GM18870 (cell line): ENCODE data around the gene SLC25A12.

Experiments used
- ATAC-seq: cut with Tn5 transposase; IDR thresholded peaks from one replicate; pipeline ENCODE4 v1.9.1; 2021; ENCODE audit warnings: moderate library complexity; ENCODE audit not compliant: unreplicated experiment

Gene SLC25A12

GRCh38 chr2:171889333-171889732, 4.7 kb downstream of the SLC25A12 start:
- no peak for ATAC-seq

DNA sequence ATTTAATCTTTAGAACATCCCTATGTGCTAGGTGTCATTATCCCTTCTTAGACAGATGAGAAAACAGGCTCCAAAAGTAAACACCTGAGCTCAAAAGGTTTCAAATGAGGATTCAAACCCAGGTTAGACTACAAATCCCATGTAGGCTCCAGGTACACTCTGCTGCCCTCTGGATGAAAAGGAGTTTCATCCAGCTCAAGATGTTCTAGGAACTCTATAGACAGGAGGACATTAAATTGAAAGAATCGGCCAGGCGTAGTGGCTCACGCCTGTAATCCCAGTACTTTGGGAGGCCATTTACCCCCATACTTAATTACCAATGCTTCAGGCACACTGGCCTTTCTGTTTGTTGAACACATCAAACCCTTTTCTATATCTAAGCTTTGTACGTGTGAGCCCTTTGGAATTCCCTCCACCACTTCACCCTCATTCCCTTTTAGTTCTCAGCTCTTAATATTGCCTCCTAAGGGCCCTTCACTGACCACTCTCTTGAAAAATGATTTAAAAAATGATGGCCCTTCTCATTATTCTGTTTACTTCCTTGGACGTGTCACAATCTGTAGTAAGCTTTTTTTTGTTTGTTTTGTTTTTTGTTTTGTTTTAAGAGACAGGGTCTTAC, 10.7 kb downstream of the SLC25A12 start:
- ATAC-seq = no peak

DNA sequence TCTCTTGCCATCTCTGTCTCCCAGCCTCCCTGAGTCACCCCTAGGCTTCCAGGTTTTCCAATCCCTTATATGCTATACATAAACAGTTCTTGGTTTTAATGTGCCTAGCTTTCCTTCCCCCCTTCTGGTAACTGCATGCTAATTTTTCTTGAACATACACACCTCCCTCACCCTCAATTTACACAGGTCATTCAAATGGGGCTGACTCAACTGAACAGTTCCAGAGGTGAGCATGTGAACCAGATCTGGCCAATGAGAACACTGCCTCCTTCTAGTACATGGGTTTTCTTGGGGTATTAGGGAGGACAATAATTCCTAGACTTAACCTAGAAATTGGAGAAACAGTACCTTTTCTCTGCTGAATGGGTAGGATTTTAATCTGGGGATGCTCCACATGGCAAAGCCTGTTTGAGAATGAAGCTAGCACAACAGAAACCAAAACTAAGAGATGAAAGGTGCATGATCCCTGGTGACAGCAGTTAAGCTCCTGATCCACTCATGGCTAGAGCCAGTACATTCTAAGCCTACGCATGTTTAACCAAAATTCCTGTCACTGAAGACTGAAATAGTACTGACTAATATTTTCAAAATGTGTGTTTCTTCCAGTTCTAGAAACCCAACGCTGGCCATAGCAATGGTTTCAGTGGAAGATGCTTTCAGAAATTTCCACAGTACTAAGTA, 11.8 kb downstream of the SLC25A12 start:
- ATAC-seq = no peak

DNA sequence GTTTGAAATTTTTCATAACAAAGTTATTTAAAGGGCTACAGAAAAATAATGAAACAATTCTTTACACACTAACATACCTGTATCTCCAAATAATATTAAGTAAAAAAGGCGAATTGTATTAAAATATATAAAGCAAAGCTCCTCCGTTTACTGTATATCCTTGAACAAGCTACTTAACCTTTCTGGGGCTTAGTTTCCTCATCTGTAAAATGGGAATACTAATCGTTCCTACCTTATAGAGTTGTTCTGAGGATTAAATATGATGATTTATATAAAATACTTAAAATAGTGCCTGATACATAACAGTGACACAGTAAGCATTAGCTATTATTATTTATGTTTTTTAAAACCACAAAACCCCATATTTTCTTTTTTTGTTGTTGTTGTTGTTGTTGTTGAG, 13.3 kb downstream of the SLC25A12 start:
- ATAC-seq = no peak

- ATAC-seq = no peak
Observed at GRCh38 chr2:171879865-171880264, 14.2 kb downstream of the SLC25A12 start.

GRCh38 chr2:171878481-171878993, 15.5 kb downstream of the SLC25A12 start:
- ATAC-seq = no peak

GRCh38 chr2:171874963-171875362, 19.1 kb downstream of the SLC25A12 start:
- no peak for ATAC-seq

DNA sequence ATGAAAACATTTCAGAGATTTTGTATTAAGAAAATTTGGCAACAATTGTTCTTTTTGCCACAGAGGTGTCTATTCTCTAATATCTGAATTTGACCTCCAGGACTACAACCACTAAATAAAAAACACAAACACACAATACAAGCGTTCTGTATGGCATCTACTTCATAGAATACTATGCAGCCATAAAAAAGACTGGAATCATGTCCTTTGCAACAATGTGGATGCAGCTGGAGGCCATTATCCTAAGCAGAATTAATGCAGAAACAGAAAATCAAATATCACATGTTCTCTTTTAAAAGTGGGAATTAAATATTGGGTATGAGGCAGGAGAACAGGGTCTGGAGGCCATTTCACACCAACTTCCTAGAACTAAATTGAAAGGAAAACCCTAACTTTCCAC, 19.5 kb downstream of the SLC25A12 start:
- no peak for ATAC-seq

DNA sequence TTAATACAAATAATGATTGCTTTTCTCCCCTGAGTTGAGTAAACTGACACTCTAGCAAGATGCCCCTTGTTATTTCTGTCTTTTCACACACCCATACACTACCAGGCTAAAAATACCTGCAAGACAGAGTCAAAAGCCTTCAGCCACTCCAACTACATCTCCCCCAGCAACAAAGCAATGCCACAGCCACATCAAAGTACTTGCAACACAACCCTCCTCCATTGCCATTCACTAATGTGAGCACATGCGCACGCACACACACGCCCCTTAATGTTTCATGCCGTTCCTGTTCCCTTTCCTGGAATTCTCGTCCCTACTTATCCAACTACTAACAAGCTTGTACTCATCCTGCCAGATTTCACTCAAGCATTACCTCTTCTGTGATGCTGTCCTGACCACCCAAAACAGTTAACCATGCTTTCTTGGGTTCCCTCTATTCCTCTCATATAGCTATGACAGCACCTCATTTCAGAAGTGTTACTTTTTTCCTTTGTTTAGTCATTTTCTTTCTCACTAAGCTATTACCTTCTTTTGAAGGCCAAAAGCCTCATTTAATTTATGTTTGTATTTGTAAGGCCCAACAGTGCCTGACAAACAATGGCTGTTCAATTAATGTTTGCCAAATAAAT, 29.6 kb downstream of the SLC25A12 start:
- no peak for ATAC-seq

DNA sequence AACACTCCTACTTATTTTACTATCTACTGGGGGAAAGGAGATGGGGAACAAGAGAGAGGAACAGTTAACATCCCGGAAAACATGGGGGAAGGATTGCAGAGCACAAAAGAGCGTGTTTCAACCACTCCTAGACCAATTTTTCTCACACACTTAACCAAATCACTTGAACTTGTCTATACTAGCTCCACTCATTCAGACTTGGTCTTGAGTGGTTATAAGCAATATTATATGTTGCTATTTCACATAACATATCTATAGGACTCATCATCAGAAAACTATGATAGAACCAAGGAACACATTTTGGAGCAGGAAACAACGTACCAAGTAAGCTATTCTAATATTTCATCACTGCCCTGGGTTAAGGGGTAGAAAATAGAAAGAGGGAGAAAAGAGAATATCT, 31.5 kb downstream of the SLC25A12 start:
- no peak for ATAC-seq

GRCh38 chr2:171858397-171858958, 35.6 kb downstream of the SLC25A12 start:
- no peak for ATAC-seq

DNA sequence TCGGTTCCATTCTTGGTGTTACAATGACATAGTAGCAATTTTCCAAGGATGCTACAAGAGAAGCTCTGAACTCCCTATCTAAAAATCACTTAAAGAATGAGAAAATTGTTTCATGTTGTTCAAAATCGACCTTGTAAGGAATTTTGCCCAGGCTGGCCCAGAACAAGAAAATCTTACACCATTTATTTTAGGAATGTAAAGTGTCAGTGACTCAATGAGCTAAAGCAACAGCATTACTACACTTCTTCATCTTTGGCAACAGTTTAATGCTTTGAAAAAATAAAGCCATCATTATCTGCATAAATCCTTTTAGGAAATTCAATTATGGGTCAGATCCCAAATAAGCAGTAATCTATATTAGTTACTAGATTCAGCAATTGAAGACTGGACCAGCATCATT, 38.6 kb downstream of the SLC25A12 start:
- no peak for ATAC-seq

DNA sequence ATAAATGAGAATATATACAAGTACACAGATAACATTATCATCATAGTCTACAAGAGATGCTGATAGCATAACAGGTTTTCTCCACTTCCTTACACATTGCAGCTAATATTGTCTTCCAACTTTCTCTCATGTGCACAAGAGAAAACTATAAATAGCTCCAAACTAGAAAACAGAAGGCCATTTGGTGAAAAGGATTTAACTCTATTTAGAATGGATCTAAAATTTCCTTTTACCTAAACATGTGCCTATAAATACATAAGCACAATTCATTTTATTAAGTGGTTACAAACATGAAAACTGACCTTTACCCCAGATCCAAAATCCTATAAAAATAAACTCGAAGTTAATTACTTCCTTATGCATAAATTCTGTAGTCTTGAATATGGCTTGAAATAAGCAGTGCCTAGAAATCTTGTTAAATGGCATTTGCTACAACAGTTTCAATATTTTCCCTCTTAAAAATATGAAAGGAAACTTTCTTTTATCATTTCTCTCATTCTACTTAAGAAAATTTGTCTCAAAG, 41.6 kb downstream of the SLC25A12 start:
- ATAC-seq = no peak

DNA sequence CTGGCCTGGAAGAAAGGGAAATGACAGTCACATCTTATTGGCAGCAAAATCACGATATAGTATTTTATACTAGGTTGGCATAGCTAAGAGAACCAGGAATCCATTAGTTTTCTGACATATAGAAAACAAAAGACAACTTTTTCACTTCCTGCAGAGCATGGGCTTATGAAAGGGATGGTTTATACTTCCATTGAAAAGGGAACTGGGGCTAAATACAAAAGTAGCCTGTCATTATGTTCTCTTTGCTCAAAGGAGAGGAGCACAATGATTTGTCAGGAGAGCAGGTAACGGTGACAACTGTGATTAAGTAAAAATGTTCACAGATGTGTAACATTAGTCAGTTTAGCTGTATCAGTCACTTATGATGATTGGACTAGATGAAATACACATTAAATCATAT, 46.4 kb downstream of the SLC25A12 start:
- no peak for ATAC-seq

DNA sequence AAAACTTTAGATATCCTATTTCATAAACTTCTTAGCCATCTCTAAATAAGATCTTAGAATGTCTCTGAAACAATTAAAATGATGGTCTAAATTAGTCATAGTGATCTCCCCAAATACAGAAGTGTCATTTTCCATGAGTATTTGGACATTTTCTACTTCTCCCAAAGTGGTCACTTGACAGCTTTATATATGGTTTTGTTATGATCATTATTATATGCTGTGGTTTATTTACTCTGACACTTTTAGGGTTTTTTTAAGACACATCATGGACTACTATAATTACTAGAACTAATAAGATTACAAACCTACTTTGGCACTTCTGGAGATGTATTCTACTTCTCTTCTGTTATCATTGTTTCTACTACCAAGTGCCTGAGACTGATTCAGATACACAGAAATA, 47.1 kb downstream of the SLC25A12 start:
- no peak for ATAC-seq

- ATAC-seq = no peak
Observed at GRCh38 chr2:171841996-171842395, 52.0 kb downstream of the SLC25A12 start.

- no peak for ATAC-seq
Observed at GRCh38 chr2:171837736-171838135, 56.3 kb downstream of the SLC25A12 start.

- ATAC-seq = no peak
Observed at GRCh38 chr2:171836146-171836910, 57.7 kb downstream of the SLC25A12 start.

- no peak for ATAC-seq
Observed at GRCh38 chr2:171835386-171835785, 58.7 kb downstream of the SLC25A12 start.

GRCh38 chr2:171834286-171834685, 59.8 kb downstream of the SLC25A12 start:
- ATAC-seq = no peak

DNA sequence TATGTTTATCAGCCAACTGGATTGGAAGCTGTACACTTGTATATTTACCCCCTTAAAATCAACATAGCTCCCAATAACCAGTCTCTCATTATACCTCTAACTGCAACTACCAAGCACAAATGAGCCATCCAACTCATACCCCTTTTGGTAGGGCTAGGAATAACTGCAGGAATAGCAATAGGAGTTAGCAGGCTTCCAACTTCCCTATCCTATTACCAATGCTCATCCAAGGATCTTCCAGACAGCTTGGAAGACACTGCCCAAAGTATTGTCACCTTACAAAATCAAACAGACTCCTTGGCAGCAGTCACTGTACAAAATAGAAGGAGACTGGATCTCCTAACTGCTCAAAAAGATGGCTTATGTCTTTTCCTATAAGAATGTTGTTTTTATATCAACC, 61.6 kb downstream of the SLC25A12 start:
- no peak for ATAC-seq
